Measurements from ENCODE around the gene CD164L2.

GRCh38 chr1:27343639-27344025 lies 39.5 kb downstream of the CD164L2 start:
- TF ChIP-seq POLR2AphosphoS5 (IDR thresholded peaks at IDR 0.05; ENCODE audit: borderline replicate concordance, low read depth, low read length) (no peak), EZH2 (IDR thresholded peaks at IDR 0.05) (no peak), FOXP2 (optimal IDR thresholded peaks at IDR 0.05; ENCODE audit: control extremely low read depth, extremely low read length, insufficient read depth) (no peak)
